ENCODE measurements around the gene EDARADD.

DNA sequence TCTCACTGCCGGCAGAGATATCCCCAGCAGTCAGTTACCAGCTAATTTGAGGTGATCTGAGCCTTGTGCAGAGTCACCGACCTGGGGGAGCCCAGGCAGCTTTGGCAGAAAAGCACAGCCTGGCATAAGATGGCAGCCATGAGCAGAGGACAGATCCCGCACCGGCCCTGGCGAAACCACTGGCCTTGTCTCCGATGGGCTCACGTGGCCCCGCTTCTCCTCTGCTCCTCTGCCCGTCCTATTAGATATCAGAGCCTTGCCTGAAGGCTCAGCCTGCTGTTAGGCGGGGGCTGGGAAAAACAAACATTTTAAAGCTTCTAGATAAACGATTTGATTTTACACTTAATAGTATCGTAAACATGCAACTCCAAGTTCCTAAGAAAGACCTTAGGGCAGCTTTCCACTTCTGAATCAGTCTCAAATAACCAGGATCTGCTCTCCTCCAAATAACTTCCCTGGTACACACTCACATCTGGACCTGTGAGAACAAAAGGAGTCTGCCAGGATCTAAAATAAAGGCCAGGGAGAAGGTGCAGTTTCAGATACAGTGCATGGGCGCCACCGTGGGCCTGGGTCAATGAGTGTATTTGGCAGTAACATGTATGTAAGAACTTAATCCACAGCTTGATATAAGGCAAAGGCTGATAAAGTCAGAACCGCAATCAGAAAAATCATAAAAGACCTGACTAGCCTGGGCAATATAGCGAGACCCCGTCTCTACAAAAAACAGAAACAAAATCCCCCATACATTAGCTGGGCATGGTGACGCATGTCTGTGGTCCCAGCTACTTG is 10.0 kb downstream of the EDARADD start:
- TF ChIP-seq, protein P1, sequence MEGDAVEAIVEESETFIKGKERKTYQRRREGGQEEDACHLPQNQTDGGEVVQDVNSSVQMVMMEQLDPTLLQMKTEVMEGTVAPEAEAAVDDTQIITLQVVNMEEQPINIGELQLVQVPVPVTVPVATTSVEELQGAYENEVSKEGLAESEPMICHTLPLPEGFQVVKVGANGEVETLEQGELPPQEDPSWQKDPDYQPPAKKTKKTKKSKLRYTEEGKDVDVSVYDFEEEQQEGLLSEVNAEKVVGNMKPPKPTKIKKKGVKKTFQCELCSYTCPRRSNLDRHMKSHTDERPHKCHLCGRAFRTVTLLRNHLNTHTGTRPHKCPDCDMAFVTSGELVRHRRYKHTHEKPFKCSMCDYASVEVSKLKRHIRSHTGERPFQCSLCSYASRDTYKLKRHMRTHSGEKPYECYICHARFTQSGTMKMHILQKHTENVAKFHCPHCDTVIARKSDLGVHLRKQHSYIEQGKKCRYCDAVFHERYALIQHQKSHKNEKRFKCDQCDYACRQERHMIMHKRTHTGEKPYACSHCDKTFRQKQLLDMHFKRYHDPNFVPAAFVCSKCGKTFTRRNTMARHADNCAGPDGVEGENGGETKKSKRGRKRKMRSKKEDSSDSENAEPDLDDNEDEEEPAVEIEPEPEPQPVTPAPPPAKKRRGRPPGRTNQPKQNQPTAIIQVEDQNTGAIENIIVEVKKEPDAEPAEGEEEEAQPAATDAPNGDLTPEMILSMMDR (conservative IDR thresholded peaks at IDR 0.05; ENCODE audit: low read depth, low read length): no peak
- TF ChIP-seq EZH2 (IDR thresholded peaks at IDR 0.05; ENCODE audit: borderline replicate concordance, low read depth, low read length, poor library complexity, severe bottlenecking): no peak

Measured in A673 (cell line).